Body of pancreas (tissue), 4 donors: Measurements from ENCODE around the gene CHCHD3. TPM values are rescaled to one million over a fixed set of nuclear protein-coding genes. Genes with fewer than 3 reads are reported as not detected.

Experiments
- ATAC-seq: fragments of 150-250 bp; one replicate; pipeline ENCODE4 v1.9.1; 2016
- DNase-seq, 4 donors: peaks; one replicate each; pipeline ENCODE4 v3.0.0-alpha.2; 2019
- H3K27ac ChIP-seq, 4 donors: fragments of 200-600 bp; sonication (generic); 1 replicate in 3 of 4; 2 replicates in 1 of 4; pipeline versions ENCODE4 v1.5.1 to v1.6.1; 2016 to 2019; ENCODE audit warnings: mild to moderate bottlenecking in 1 of 4, mixed read lengths in 1 of 4, moderate library complexity in 1 of 4
- H3K27me3 ChIP-seq, 2 donors: fragments of 200-600 bp; sonication (generic); one replicate each; pipeline ENCODE4 v1.6.0; 2016; ENCODE audit warnings: mild to moderate bottlenecking in 1 of 2
- H3K36me3 ChIP-seq, 2 donors: fragments of 200-600 bp; sonication (generic); replicated peaks in 1 of 2; 2 replicates each; pipeline ENCODE4 v1.5.1; 2016; ENCODE audit warnings: low read depth in 2 of 2; ENCODE audit not compliant: insufficient read depth in 1 of 2
- H3K4me1 ChIP-seq: fragments of 200-600 bp; sonication (generic); one replicate; pipeline ENCODE4 v1.6.0; 2016
- H3K4me3 ChIP-seq, 2 donors: fragments of 200-600 bp; sonication (generic); 1 replicate in 1 of 2; 2 replicates in 1 of 2; pipeline ENCODE4 v1.5.1; 2016 to 2019
- H3K9me3 ChIP-seq, 3 donors: fragments of 200-600 bp; sonication (generic); 1 replicate in 2 of 3; 2 replicates in 1 of 3; pipeline ENCODE4 v1.5.1; 2016
- POLR2A ChIP-seq, 3 donors: fragments of 450-650 bp; IDR thresholded peaks; one replicate each; pipeline ENCODE4 v1.6.1; 2016; ENCODE audit warnings: antibody characterized with exemption in 3 of 3, mild to moderate bottlenecking in 2 of 3
- WGBS, 2 donors: methylation state at CpG; one replicate each; pipeline ENCODE4 v1.1.5; 2017; 5-methylcytosine and 5-hydroxymethylcytosine counted together
- intact Hi-C: fragments of 100-400 bp; cut with DNase I; formaldehyde crosslinking; loops from one replicate; pipeline ENCODE4 v1.15.1; 2023
- total RNA-seq, 2 donors: library from RNA; depleted of rRNA; stranded (reverse); fragments of >200 nt; gene quantifications; one replicate each; pipeline ENCODE4 v1.1.0, GENCODE V29; 2016
- TF ChIP-seq, protein P1 (sequence below), 7 experiments: fragments of 450-650 bp in 4 of 7; fragments of 200-600 bp in 3 of 7; sonication (generic) in 3 of 7; IDR thresholded peaks; one replicate each; pipeline ENCODE4 v1.5.1; 2016 to 2019; ENCODE audit warnings: antibody characterized with exemption in 7 of 7

The CHCHD3 gene
- total RNA-seq, 2 donors from 2014 or later, result 24.4 to 32.6 TPM

DNA sequence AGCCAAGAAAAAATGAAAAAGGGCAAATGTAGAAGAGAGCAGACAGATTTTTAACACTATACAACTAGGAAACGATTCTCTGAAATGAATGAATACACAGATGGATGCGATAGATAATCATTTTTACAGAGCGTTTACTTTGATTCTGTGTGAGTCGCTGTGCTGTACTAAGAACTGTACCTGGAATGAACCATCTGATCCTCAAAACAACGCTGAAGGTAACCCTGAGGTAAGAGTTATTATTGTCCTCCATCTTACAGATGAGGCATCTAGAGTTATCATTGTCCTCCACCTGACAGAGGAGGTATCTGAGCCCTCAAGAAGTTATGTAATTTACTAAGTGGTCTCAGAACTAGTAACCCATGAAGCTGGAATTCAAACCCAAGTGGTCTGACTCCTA lies 80.2 kb downstream of the CHCHD3 start:
- intact Hi-C loops, result no loop called here

DNA sequence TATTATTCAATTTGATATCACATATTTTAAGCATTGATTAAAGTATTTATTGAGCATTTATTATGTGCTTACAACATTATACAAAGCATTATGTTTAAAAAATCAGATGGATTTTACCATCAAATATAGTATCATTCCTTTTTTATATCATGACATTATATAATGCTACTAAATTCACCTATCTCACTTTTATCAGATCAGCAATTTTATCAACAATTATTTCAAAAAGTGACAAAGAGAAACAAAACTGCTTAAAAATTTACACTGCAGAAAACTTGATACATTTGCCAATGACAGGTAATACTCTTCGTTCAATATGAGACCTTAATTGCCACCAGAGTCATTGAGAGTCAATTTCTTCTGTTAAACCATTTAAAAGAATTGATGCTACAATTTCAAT lies 82.0 kb downstream of the CHCHD3 start:
- no peak for ATAC-seq
- intact Hi-C loops, result no loop called here
- H3K4me3 ChIP-seq, result no peak overlapping the region
- no peaks in the 10 kb centered on the region for H3K27me3 ChIP-seq
- 95 to 97% methylated on average over 1 of the region's 1 CpG for WGBS, 2 donors
- TF ChIP-seq POLR2A (IDR thresholded peaks at IDR 0.05), result no peak
- TF ChIP-seq, protein P1, sequence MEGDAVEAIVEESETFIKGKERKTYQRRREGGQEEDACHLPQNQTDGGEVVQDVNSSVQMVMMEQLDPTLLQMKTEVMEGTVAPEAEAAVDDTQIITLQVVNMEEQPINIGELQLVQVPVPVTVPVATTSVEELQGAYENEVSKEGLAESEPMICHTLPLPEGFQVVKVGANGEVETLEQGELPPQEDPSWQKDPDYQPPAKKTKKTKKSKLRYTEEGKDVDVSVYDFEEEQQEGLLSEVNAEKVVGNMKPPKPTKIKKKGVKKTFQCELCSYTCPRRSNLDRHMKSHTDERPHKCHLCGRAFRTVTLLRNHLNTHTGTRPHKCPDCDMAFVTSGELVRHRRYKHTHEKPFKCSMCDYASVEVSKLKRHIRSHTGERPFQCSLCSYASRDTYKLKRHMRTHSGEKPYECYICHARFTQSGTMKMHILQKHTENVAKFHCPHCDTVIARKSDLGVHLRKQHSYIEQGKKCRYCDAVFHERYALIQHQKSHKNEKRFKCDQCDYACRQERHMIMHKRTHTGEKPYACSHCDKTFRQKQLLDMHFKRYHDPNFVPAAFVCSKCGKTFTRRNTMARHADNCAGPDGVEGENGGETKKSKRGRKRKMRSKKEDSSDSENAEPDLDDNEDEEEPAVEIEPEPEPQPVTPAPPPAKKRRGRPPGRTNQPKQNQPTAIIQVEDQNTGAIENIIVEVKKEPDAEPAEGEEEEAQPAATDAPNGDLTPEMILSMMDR (IDR thresholded peaks at IDR 0.05), result no peak
- H3K36me3 ChIP-seq, result no peaks in the 10 kb centered on the region
- peaks cover 13% of the 10 kb centered on the region for H3K4me1 ChIP-seq
- no peaks in the 10 kb centered on the region for H3K9me3 ChIP-seq
- no peak overlapping the region for H3K27ac ChIP-seq
- no peak for DNase-seq

More for the DNA sequence above, 80.2 kb downstream of the CHCHD3 start:
- Histone ChIP-seq H3K9me3 (no peaks in the 10 kb centered on the region), H3K27me3 (no peaks in the 10 kb centered on the region), H3K4me1 (peaks cover 13% of the 10 kb centered on the region), H3K4me3 (no peak overlapping the region), H3K27ac (no peak overlapping the region), H3K36me3 (no peaks in the 10 kb centered on the region)
- DNase-seq (no peak), ATAC-seq (no peak)
- WGBS, 2 donors, result 94 to 96% methylated on average over 5 of the region's 5 CpGs
- no peak for TF ChIP-seq POLR2A (IDR thresholded peaks at IDR 0.05)
- TF ChIP-seq, protein P1 (IDR thresholded peaks at IDR 0.05), result no peak

DNA sequence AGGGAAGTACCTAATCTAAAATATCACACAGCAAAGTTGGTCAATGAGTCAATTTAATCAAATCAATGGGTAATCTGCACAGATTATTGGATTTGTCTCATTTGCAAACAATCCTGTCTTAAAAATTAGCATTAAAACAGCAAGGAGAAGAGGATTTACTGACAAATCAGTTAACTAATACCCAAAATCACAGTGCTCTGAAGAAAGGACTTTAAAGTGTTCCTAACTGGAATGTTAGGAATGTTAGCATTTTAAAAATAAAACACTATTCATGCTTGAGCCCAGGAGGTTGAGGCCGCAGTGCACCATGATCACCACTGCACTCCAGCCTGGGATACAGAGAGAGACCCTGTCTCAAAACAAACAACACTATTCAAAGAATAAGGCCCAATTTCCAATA lies 83.1 kb downstream of the CHCHD3 start:
- Histone ChIP-seq H3K36me3 (no peaks in the 10 kb centered on the region), H3K9me3 (no peaks in the 10 kb centered on the region), H3K27me3 (no peaks in the 10 kb centered on the region), H3K4me1 (peaks cover 13% of the 10 kb centered on the region), H3K27ac (peak overlapping the region in 1 of 4 donors; percentile 34), H3K4me3 (no peak overlapping the region)
- DNase-seq (no peak), ATAC-seq (no peak)
- 71 to 82% methylated on average over 1 of the region's 1 CpG for WGBS, 2 donors
- intact Hi-C loops, result no loop called here
- TF ChIP-seq, protein P1 (IDR thresholded peaks at IDR 0.05), result no peak
- no peak for TF ChIP-seq POLR2A (IDR thresholded peaks at IDR 0.05)

DNA sequence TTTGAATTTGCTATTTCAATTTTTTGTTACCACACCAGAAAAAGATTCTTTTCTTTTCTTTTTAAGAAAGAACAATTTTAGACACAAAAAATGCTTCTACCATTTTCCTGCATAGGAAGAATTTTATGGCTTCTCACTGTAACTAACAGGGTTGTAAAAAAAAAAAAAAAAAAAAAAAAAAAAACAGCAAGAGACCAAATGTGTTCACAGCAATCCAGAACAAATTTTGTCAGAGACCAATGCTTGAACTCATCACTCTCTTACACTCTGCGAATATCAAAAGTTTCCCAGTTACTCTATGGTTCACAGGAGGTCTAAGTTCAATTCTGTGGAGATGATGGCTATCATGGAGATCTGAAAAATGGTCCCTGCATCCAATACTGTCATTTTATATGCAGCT lies 84.4 kb downstream of the CHCHD3 start:
- no peak overlapping the region for H3K4me3 ChIP-seq
- DNase-seq (no peak), ATAC-seq (no peak)
- intact Hi-C loops, result no loop called here
- H3K9me3 ChIP-seq, result no peaks in the 10 kb centered on the region
- no peak overlapping the region for H3K27ac ChIP-seq
- 97 to 100% methylated on average over 1 of the region's 1 CpG for WGBS, 2 donors
- H3K27me3 ChIP-seq, result no peaks in the 10 kb centered on the region
- H3K4me1 ChIP-seq, result peaks cover 2% of the 10 kb centered on the region
- TF ChIP-seq POLR2A (IDR thresholded peaks at IDR 0.05), result no peak
- TF ChIP-seq, protein P1 (IDR thresholded peaks at IDR 0.05), result no peak
- H3K36me3 ChIP-seq, result no peaks in the 10 kb centered on the region

DNA sequence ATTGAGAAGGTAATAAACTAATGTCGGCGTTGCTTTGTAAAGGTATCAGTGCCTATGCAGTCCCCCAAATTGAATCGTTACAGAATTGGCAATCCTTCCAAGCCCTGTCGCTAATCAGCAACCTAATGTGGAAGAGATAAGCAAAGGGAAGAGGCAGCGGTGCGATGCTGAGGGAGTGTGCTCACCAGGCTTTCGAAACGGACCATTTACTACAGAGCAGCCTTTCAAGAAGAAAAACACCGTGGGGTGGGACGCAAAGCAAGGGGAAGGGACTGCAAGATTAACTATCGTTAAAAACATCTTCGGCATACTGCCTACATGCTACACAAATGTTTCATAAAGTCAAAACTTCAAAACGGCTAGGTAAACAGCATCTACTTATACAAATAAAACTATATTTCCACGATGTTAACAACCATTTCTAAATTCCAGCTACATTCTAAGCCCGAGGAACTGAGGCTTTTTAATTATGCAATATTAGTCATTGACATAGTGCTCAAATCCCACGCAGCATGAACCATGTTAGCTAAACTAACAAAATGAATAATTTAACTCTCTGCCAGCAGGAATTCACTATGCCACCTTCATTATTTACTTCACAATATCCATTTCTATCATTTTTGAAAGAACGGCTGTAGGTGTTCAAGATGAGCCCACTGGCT lies 85.2 kb downstream of the CHCHD3 start:
- DNase-seq (no peak), ATAC-seq (no peak)
- H3K27ac ChIP-seq, result no peak overlapping the region
- TF ChIP-seq POLR2A (IDR thresholded peaks at IDR 0.05), result no peak
- TF ChIP-seq, protein P1 (IDR thresholded peaks at IDR 0.05), result no peak
- peaks cover 6% of the 10 kb centered on the region for H3K4me1 ChIP-seq
- no peak overlapping the region for H3K4me3 ChIP-seq
- no peaks in the 10 kb centered on the region for H3K36me3 ChIP-seq
- H3K27me3 ChIP-seq, result no peaks in the 10 kb centered on the region
- 81 to 84% methylated on average over 17 of the region's 17 CpGs for WGBS, 2 donors
- intact Hi-C loops, result no loop called here
- H3K9me3 ChIP-seq, result no peaks in the 10 kb centered on the region
